Caco-2 (cell line): ENCODE results near the gene RHBG. TPM values are rescaled to one million over a fixed set of nuclear protein-coding genes. Genes with fewer than 3 reads are reported as not detected.

Source experiments
- BruUV-seq: library from RNA; stranded (reverse); fragments of 400-500 nt; replicated peaks from 2 replicates; lab custom pipeline; 2021; lab: Mats Ljungman, UMichigan
- CTCF ChIA-PET: fragments of 300-600 bp; sonication (Branson Sonifier 250); formaldehyde crosslinking; loops from one replicate; lab custom pipeline; 2022; ENCODE audit warnings: antibody characterized with exemption; lab: Charles Lee
- POLR2A ChIA-PET: fragments of 300-600 bp; sonication (Branson Sonifier 250); formaldehyde crosslinking; loops from one replicate; lab custom pipeline; 2022; ENCODE audit warnings: antibody characterized with exemption; lab: Charles Lee
- DNase-seq, 2 experiments: peaks; one replicate each; pipeline versions ENCODE4 v3.0.0 to v3.0.0-alpha.2; 2020 to 2022
- H3K27me3 ChIP-seq: replicated peaks from 2 replicates; pipeline ENCODE4 v1.6.0; 2011; ENCODE audit warnings: low read length; ENCODE audit not compliant: control insufficient read depth, insufficient read depth
- H3K36me3 ChIP-seq: 2 replicates; pipeline ENCODE4 v1.5.1; 2011; ENCODE audit warnings: low read length; ENCODE audit not compliant: control insufficient read depth, insufficient read depth
- H3K4me1 ChIP-seq: fragments of 250-450 bp; sonication (Bioruptor Pico); 2 replicates; pipeline ENCODE4 v1.5.1; 2020; ENCODE audit warnings: mild to moderate bottlenecking
- H3K4me3 ChIP-seq: 2 replicates; pipeline ENCODE4 v1.5.1; 2011; ENCODE audit warnings: low read depth, mild to moderate bottlenecking, control low read depth, low read length
- H3K9me3 ChIP-seq: fragments of 250-450 bp; sonication (Bioruptor Pico); 2 replicates; pipeline ENCODE4 v1.5.1; 2020; ENCODE audit warnings: mild to moderate bottlenecking, moderate library complexity
- H3K27ac Mint-ChIP-seq: one replicate; pipeline ENCODE4 v1.8.0; 2022; ENCODE audit warnings: mixed read lengths; ENCODE audit not compliant: unreplicated experiment
- H3K27me3 Mint-ChIP-seq: one replicate; pipeline ENCODE4 v1.8.0; 2022; ENCODE audit warnings: mixed read lengths; ENCODE audit not compliant: insufficient read depth, unreplicated experiment
- H3K36me3 Mint-ChIP-seq: one replicate; pipeline ENCODE4 v1.8.0; 2022; ENCODE audit warnings: mild to moderate bottlenecking, mixed read lengths; ENCODE audit not compliant: insufficient read depth, unreplicated experiment
- H3K4me1 Mint-ChIP-seq: one replicate; pipeline ENCODE4 v1.8.0; 2022; ENCODE audit warnings: low read depth, mixed read lengths; ENCODE audit not compliant: unreplicated experiment
- H3K4me3 Mint-ChIP-seq: one replicate; pipeline ENCODE4 v1.8.0; 2022; ENCODE audit warnings: mild to moderate bottlenecking, moderate library complexity, mixed read lengths; ENCODE audit not compliant: unreplicated experiment
- H3K9me3 Mint-ChIP-seq: one replicate; pipeline ENCODE4 v1.8.0; 2022; ENCODE audit warnings: mixed read lengths; ENCODE audit not compliant: unreplicated experiment
- intact Hi-C: fragments of 100-400 bp; cut with micrococcal nuclease; formaldehyde crosslinking; loops from one replicate; pipeline ENCODE4 v1.10.0; 2022; ENCODE audit not compliant: unreplicated experiment
- total RNA-seq: library from RNA; stranded (reverse); gene quantifications from 2 replicates; pipeline ENCODE4 v1.2.3, GENCODE V29; 2022
- TF ChIP-seq, protein P1 (sequence below), 2 experiments: fragments of 200-600 bp in 1 of 2; IDR thresholded peaks; 1 replicate in 1 of 2; 2 replicates in 1 of 2; pipeline versions ENCODE4 v1.5.1 to v1.8.0; 2011 to 2022; ENCODE audit warnings: antibody characterized with exemption in 1 of 2, control low read depth in 1 of 2, inconsistent platforms in 1 of 2, low read depth in 1 of 2, low read length in 1 of 2, mild to moderate bottlenecking in 1 of 2, moderate library complexity in 1 of 2; ENCODE audit not compliant: insufficient read depth in 1 of 2, severe bottlenecking in 1 of 2, unreplicated experiment in 1 of 2

Gene RHBG
- total RNA-seq, 1 experiment from 2014 or later = 6.5 TPM

DNA sequence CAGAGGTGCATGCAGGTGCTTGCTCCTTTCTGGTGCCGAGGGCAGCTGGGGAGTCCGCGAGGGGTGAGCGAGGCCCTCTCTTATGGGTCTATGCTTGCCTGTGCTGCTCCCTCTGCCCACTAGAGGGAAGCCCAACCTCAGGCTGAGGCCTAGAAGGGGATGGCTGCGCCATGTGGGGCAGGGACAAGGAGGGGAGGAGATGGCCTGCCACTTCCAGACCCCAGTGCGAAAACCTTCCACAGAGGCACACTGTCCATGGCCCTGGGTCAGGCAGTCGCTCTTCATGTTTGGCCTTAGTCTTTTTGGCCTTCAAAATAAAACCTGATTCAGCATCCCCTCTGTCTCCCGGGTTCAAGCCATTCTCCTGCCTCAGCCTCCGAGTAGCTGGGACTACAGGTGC, 14.0 kb downstream of the RHBG start:
- H3K27me3 Mint-ChIP-seq = no peaks in the 10 kb centered on the region
- H3K36me3 Mint-ChIP-seq = no peaks in the 10 kb centered on the region
- H3K4me1 Mint-ChIP-seq = no peaks in the 10 kb centered on the region
- Histone ChIP-seq H3K9me3 (no peaks in the 10 kb centered on the region), H3K27me3 (no peaks in the 10 kb centered on the region), H3K4me1 (peaks cover 21% of the 10 kb centered on the region), H3K36me3 (no peaks in the 10 kb centered on the region), H3K4me3 (no peak overlapping the region)
- no peaks in the 10 kb centered on the region for H3K9me3 Mint-ChIP-seq
- DNase-seq = peak; percentile 76 to 77
- intact Hi-C loops = loop anchor here (1.0 to 10.0 kb wide), 2 partner anchors 26 to 222 kb away; partner anchors contain the start of gene GPATCH4
- ChIA-PET POLR2A (no interaction called here), CTCF (interaction anchor here (1.0 to 5.5 kb wide), 3 partner anchors 17 to 75 kb away, joined by 3 to 163 read pairs (median 5); no protein-coding TSS in a partner anchor)
- H3K27ac Mint-ChIP-seq = no peak overlapping the region
- no peak overlapping the region for H3K4me3 Mint-ChIP-seq
- no TSS peak for BruUV-seq
- TF ChIP-seq, protein P1, sequence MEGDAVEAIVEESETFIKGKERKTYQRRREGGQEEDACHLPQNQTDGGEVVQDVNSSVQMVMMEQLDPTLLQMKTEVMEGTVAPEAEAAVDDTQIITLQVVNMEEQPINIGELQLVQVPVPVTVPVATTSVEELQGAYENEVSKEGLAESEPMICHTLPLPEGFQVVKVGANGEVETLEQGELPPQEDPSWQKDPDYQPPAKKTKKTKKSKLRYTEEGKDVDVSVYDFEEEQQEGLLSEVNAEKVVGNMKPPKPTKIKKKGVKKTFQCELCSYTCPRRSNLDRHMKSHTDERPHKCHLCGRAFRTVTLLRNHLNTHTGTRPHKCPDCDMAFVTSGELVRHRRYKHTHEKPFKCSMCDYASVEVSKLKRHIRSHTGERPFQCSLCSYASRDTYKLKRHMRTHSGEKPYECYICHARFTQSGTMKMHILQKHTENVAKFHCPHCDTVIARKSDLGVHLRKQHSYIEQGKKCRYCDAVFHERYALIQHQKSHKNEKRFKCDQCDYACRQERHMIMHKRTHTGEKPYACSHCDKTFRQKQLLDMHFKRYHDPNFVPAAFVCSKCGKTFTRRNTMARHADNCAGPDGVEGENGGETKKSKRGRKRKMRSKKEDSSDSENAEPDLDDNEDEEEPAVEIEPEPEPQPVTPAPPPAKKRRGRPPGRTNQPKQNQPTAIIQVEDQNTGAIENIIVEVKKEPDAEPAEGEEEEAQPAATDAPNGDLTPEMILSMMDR (IDR thresholded peaks at IDR 0.05; ENCODE audit: insufficient read depth in 1 of 2, low read depth in 1 of 2, low read length in 1 of 2, severe bottlenecking in 1 of 2, unreplicated experiment in 1 of 2) = peak; percentile 85 to 90

DNA sequence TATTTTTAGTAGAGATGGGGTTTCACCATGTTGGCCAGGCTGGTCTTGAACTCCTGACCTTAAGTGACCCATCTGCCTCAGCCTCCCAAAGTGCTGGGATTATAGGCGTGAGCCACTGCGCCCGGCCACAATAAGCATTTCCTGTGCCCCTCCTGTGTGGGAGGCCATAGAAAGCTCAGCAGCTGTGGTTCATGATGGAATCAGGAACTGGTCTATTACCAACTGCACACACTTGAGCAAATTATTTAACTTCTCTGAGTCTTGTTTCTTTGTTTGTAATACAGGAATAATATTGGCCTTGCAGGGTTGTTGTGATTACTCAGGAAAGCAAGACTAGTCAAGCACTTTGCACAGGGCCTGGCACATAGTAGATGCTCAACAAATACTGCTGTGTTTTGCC, 15.0 kb downstream of the RHBG start:
- Mint-ChIP-seq H3K36me3 (no peaks in the 10 kb centered on the region), H3K9me3 (no peaks in the 10 kb centered on the region), H3K27me3 (no peaks in the 10 kb centered on the region), H3K4me3 (no peak overlapping the region), H3K4me1 (no peaks in the 10 kb centered on the region), H3K27ac (no peak overlapping the region)
- no peak for DNase-seq
- H3K4me1 ChIP-seq = peaks cover 12% of the 10 kb centered on the region
- TF ChIP-seq, protein P1 (IDR thresholded peaks at IDR 0.05; ENCODE audit: insufficient read depth in 1 of 2, low read depth in 1 of 2, low read length in 1 of 2, severe bottlenecking in 1 of 2, unreplicated experiment in 1 of 2) = no peak
- H3K36me3 ChIP-seq = no peaks in the 10 kb centered on the region
- CTCF ChIA-PET = interaction anchor here (1.0 to 5.5 kb wide), 3 partner anchors 18 to 74 kb away, joined by 3 to 163 read pairs (median 5); no protein-coding TSS in a partner anchor
- BruUV-seq = no TSS peak
- H3K9me3 ChIP-seq = no peaks in the 10 kb centered on the region
- H3K4me3 ChIP-seq = no peak overlapping the region
- POLR2A ChIA-PET = interaction anchor here (0.7 kb wide), 1 partner anchor 21 kb away, joined by 3 read pairs; no protein-coding TSS in a partner anchor
- intact Hi-C loops = loop anchor here (2.0 to 10.0 kb wide), 2 partner anchors 37 to 221 kb away; partner anchors contain the start of gene GPATCH4
- no peaks in the 10 kb centered on the region for H3K27me3 ChIP-seq

GRCh38 chr1:156384658-156385057, 15.6 kb downstream of the RHBG start:
- BruUV-seq = no TSS peak
- Mint-ChIP-seq H3K9me3 (no peaks in the 10 kb centered on the region), H3K36me3 (no peaks in the 10 kb centered on the region), H3K4me1 (no peaks in the 10 kb centered on the region), H3K27me3 (no peaks in the 10 kb centered on the region), H3K4me3 (no peak overlapping the region), H3K27ac (no peak overlapping the region)
- no peak overlapping the region for H3K4me3 ChIP-seq
- no peaks in the 10 kb centered on the region for H3K9me3 ChIP-seq
- TF ChIP-seq, protein P1 (IDR thresholded peaks at IDR 0.05; ENCODE audit: insufficient read depth in 1 of 2, low read depth in 1 of 2, low read length in 1 of 2, severe bottlenecking in 1 of 2, unreplicated experiment in 1 of 2) = no peak
- no peaks in the 10 kb centered on the region for H3K27me3 ChIP-seq
- intact Hi-C loops = loop anchor here (1.0 to 10.0 kb wide), 3 partner anchors 36 to 220 kb away; partner anchors contain the start of gene GPATCH4
- DNase-seq = no peak
- H3K36me3 ChIP-seq = no peaks in the 10 kb centered on the region
- POLR2A ChIA-PET = interaction anchor here (0.7 kb wide), 1 partner anchor 20 kb away, joined by 3 read pairs; no protein-coding TSS in a partner anchor
- peaks cover 5% of the 10 kb centered on the region for H3K4me1 ChIP-seq
- CTCF ChIA-PET = interaction anchor here (1.2 to 5.5 kb wide), 7 partner anchors 11 to 73 kb away, joined by 3 to 163 read pairs (median 16); no protein-coding TSS in a partner anchor
